HCT116 (cell line): Measurements from ENCODE around the gene GBF1. TPM values are rescaled to one million over a fixed set of nuclear protein-coding genes. Genes with fewer than 3 reads are reported as not detected.

Experiments
- ATAC-seq: fragments of 200-7000 bp; cut with Tn5 transposase; 2 replicates; pipeline ENCODE4 v1.9.1; 2020; ENCODE audit warnings: mild to moderate bottlenecking, moderate library complexity
- BruUV-seq: library from RNA; stranded (reverse); fragments of 400-500 nt; replicated peaks from 2 replicates; lab custom pipeline; 2021; lab: Mats Ljungman, UMichigan
- CTCF ChIA-PET: fragments of 300-600 bp; sonication (Branson Sonifier 250); formaldehyde crosslinking; loops from one replicate; lab custom pipeline; 2021; ENCODE audit warnings: antibody characterized with exemption; lab: Charles Lee
- POLR2A ChIA-PET: fragments of 300-600, 350-600 bp; sonication (Branson Sonifier 250); formaldehyde crosslinking; loops from one replicate; lab custom pipeline; 2021; ENCODE audit warnings: antibody characterized with exemption; lab: Charles Lee
- RAD21 ChIA-PET, 2 experiments: fragments of 300-600 bp; sonication (Branson Sonifier 250); formaldehyde crosslinking; loops; one replicate each; lab custom pipeline; 2023; ENCODE audit warnings: low total read pairs in 2 of 2; ENCODE audit not compliant: uncharacterized antibody in 2 of 2, unreplicated experiment in 2 of 2, low non-redundant PET in 1 of 2; lab: Charles Lee
- DNase-seq: peaks from one replicate; pipeline ENCODE4 v3.0.0-alpha.2; 2010; ENCODE audit warnings: low read depth, low spot score
- H2AFZ ChIP-seq: fragments of 200-600 bp; shearing (Covaris generic), sonication (generic); 2 replicates; pipeline ENCODE4 v1.6.1; 2017; ENCODE audit warnings: low read depth, mixed run types, mixed read lengths, antibody characterized with exemption, low read length; ENCODE audit not compliant: poor library complexity, severe bottlenecking
- H3K27ac ChIP-seq: 2 replicates; pipeline ENCODE4 v1.5.1; 2012; ENCODE audit warnings: low read depth, low read length
- H3K27me3 ChIP-seq: fragments of 200-600 bp; sonication (generic); 2 replicates; pipeline ENCODE4 v1.6.1; 2016; ENCODE audit warnings: mixed run types, low read length, mixed read lengths; ENCODE audit not compliant: insufficient read depth
- H3K36me3 ChIP-seq, 2 experiments: fragments of 200-500 bp in 1 of 2; fragments of 200-600 bp in 1 of 2; sonication (Bioruptor generic) in 1 of 2; sonication (generic) in 1 of 2; 2 replicates each; pipeline versions ENCODE4 v1.5.1 to v1.6.1; 2014 to 2016; ENCODE audit warnings: low read length in 2 of 2, inconsistent platforms in 1 of 2, mixed read lengths in 1 of 2, mixed run types in 1 of 2; ENCODE audit not compliant: insufficient read depth in 2 of 2, control insufficient read depth in 1 of 2
- H3K4me1 ChIP-seq, 2 experiments: fragments of 200-600 bp in 1 of 2; sonication (generic) in 1 of 2; 2 replicates each; pipeline versions ENCODE4 v1.5.1 to v1.6.1; 2012 to 2017; ENCODE audit warnings: low read length in 2 of 2, inconsistent platforms in 1 of 2, mild to moderate bottlenecking in 1 of 2, mixed read lengths in 1 of 2, mixed run types in 1 of 2, moderate library complexity in 1 of 2; ENCODE audit not compliant: insufficient read depth in 2 of 2, control insufficient read depth in 1 of 2
- H3K4me2 ChIP-seq: fragments of 200-600 bp; sonication (generic); 2 replicates; pipeline ENCODE4 v1.6.1; 2017; ENCODE audit warnings: mixed run types, low read length, mixed read lengths
- H3K4me3 ChIP-seq, 2 experiments: fragments of 200-600 bp in 1 of 2; sonication (generic) in 1 of 2; replicated peaks in 1 of 2; 2 replicates each; pipeline ENCODE4 v1.5.1; 2011 to 2016; ENCODE audit warnings: low read length in 2 of 2, control low read depth in 1 of 2, low read depth in 1 of 2, mild to moderate bottlenecking in 1 of 2, mixed read lengths in 1 of 2, mixed run types in 1 of 2
- H3K79me2 ChIP-seq: fragments of 200-600 bp; sonication (generic); 2 replicates; pipeline ENCODE4 v1.6.1; 2017; ENCODE audit warnings: mild to moderate bottlenecking, mixed run types, low read length, moderate library complexity, mixed read lengths; ENCODE audit not compliant: insufficient read depth
- H3K9ac ChIP-seq: fragments of 200-600 bp; sonication (generic); 2 replicates; pipeline ENCODE4 v1.6.1; 2016; ENCODE audit warnings: low read length, mixed read lengths
- H3K9me2 ChIP-seq: fragments of 200-600 bp; sonication (generic), shearing (Covaris generic); 2 replicates; pipeline ENCODE4 v1.6.1; 2017; ENCODE audit warnings: mixed run types, mild to moderate bottlenecking, moderate library complexity; ENCODE audit not compliant: insufficient read depth
- H3K9me3 ChIP-seq, 2 experiments: fragments of 200-500 bp in 1 of 2; fragments of 200-600 bp in 1 of 2; sonication (Bioruptor generic) in 1 of 2; sonication (generic) in 1 of 2; 2 replicates each; pipeline ENCODE4 v1.6.1; 2014 to 2017; ENCODE audit warnings: low read length in 2 of 2, mixed read lengths in 2 of 2, inconsistent platforms in 1 of 2, low read depth in 1 of 2, mild to moderate bottlenecking in 1 of 2, mixed run types in 1 of 2, moderate library complexity in 1 of 2; ENCODE audit not compliant: control insufficient read depth in 1 of 2, insufficient read depth in 1 of 2
- H4K20me1 ChIP-seq: fragments of 200-600 bp; sonication (generic), shearing (Covaris generic); 2 replicates; pipeline ENCODE4 v1.6.1; 2017; ENCODE audit warnings: mixed run types, mild to moderate bottlenecking, moderate library complexity; ENCODE audit not compliant: insufficient read depth
- CEBPB ChIP-seq: IDR thresholded peaks from 2 replicates; pipeline ENCODE4 v1.6.1; 2012; ENCODE audit warnings: low read depth
- EZH2 ChIP-seq: fragments of 200-600 bp; sonication (generic); IDR thresholded peaks from 2 replicates; pipeline ENCODE4 v1.6.1; 2017; ENCODE audit warnings: antibody characterized with exemption, mixed run types
- EZH2phosphoT487 ChIP-seq: fragments of 200-600 bp; IDR thresholded peaks from 2 replicates; pipeline ENCODE4 v1.6.1; 2018; ENCODE audit warnings: antibody characterized with exemption, borderline replicate concordance
- FOSL1 ChIP-seq: IDR thresholded peaks from 2 replicates; pipeline ENCODE4 v1.6.1; 2012; ENCODE audit warnings: low read depth
- JUND ChIP-seq: IDR thresholded peaks from 2 replicates; pipeline ENCODE4 v1.6.1; 2012
- POLR2A ChIP-seq: IDR thresholded peaks from 2 replicates; pipeline ENCODE4 v1.7.0; 2011; ENCODE audit warnings: borderline replicate concordance; ENCODE audit not compliant: insufficient read depth, insufficient read length; ENCODE audit errors: extremely low read depth
- POLR2AphosphoS5 ChIP-seq: IDR thresholded peaks from 2 replicates; pipeline ENCODE4 v1.6.1; 2011; ENCODE audit warnings: mild to moderate bottlenecking, low read depth, low read length, moderate library complexity
- RAD21 ChIP-seq: IDR thresholded peaks from 2 replicates; pipeline ENCODE4 v1.6.1; 2012; ENCODE audit warnings: low read depth, mild to moderate bottlenecking
- SIN3A ChIP-seq: IDR thresholded peaks from 2 replicates; pipeline ENCODE4 v1.6.1; 2012; ENCODE audit warnings: low read depth
- SRF ChIP-seq: IDR thresholded peaks from 2 replicates; pipeline ENCODE4 v1.6.1; 2012; ENCODE audit warnings: low read depth
- TCF7L2 ChIP-seq: IDR thresholded peaks from 2 replicates; pipeline ENCODE4 v1.7.0; 2011; ENCODE audit warnings: borderline replicate concordance, inconsistent platforms; ENCODE audit not compliant: insufficient read depth, insufficient read length; ENCODE audit errors: extremely low read depth
- YY1 ChIP-seq: IDR thresholded peaks from 2 replicates; pipeline ENCODE4 v1.6.1; 2011; ENCODE audit warnings: low read length, low read depth, moderate library complexity, mild to moderate bottlenecking; ENCODE audit not compliant: insufficient replicate concordance; ENCODE audit errors: extremely low read depth
- ZFX ChIP-seq: fragments of 450-650 bp; IDR thresholded peaks from 2 replicates; pipeline ENCODE4 v1.6.1; 2017
- ZNF274 ChIP-seq: fragments of 200-500 bp; sonication (Bioruptor generic); IDR thresholded peaks from 2 replicates; pipeline ENCODE4 v1.6.1; 2014; ENCODE audit warnings: mild to moderate bottlenecking, low read depth, low read length, inconsistent platforms
- intact Hi-C: fragments of 100-400 bp; cut with micrococcal nuclease; formaldehyde crosslinking; loops from 2 replicates; pipeline ENCODE4 v1.10.0; 2022
- total RNA-seq: library from RNA; stranded (reverse); gene quantifications from one replicate; pipeline ENCODE4 v1.2.1, GENCODE V29; 2021; ENCODE audit not compliant: unreplicated experiment
- TF ChIP-seq, protein P1 (sequence below): IDR thresholded peaks from 2 replicates; pipeline ENCODE4 v1.6.1; 2012
- TF ChIP-seq, protein P2 (sequence below), 3 experiments: fragments of 200-600 bp in 1 of 3; sonication (generic) in 1 of 3; IDR thresholded peaks in 2 of 3; conservative IDR thresholded peaks in 1 of 3; 2 replicates each; pipeline ENCODE4 v1.5.1; 2012 to 2017; ENCODE audit warnings: low read depth in 2 of 3, low read length in 2 of 3, antibody characterized with exemption in 1 of 3, borderline replicate concordance in 1 of 3, control low read depth in 1 of 3, mild to moderate bottlenecking in 1 of 3, mixed read lengths in 1 of 3, mixed run types in 1 of 3, moderate library complexity in 1 of 3; ENCODE audit not compliant: insufficient read depth in 1 of 3
- TF ChIP-seq, protein P3 (sequence below): IDR thresholded peaks from 2 replicates; pipeline ENCODE4 v1.6.1; 2011; ENCODE audit warnings: mild to moderate bottlenecking, low read length, moderate library complexity; ENCODE audit not compliant: insufficient replicate concordance; ENCODE audit errors: extremely low read depth
- TF ChIP-seq, protein P4 (sequence below): IDR thresholded peaks from 2 replicates; pipeline ENCODE4 v1.6.1; 2012

The GBF1 gene
- total RNA-seq, 1 experiment from 2014 or later = 58.9 TPM

DNA sequence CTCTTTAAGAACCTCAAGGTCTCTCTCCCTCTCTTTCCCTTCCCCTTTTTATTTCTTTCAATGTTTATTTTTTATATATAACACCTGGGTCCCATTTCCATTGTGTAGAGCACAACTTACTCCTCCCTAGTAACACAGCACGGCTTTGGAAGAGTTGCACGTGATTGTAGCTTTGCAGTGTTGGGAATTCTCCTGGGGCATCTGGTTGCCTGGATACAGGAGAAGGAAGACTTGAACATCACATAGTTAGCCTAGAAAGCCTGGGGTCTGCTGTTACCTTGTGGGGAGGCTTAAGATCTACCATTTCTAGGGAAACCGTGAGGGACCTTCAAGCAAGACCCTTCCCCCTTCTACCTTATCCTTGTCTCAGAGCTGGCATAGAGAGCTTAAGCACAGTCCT lies 109.1 kb downstream of the GBF1 start:
- ChIA-PET RAD21 (interaction anchor here in 1 of 2 experiments (6.6 kb wide), 1 partner anchor 124 kb away, joined by 57 read pairs; no protein-coding TSS in a partner anchor), CTCF (interaction anchor here (15.1 kb wide), 1 partner anchor 124 kb away, joined by 625 read pairs; the partner anchor contains the start of gene ELOVL3), POLR2A (no interaction called here)
- DNase-seq = no peak
- TF ChIP-seq, protein P1, sequence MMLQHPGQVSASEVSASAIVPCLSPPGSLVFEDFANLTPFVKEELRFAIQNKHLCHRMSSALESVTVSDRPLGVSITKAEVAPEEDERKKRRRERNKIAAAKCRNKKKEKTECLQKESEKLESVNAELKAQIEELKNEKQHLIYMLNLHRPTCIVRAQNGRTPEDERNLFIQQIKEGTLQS = no peak
- no peak for TF ChIP-seq FOSL1
- no peak for TF ChIP-seq SIN3A
- TF ChIP-seq YY1 = no peak
- TF ChIP-seq, protein P2, sequence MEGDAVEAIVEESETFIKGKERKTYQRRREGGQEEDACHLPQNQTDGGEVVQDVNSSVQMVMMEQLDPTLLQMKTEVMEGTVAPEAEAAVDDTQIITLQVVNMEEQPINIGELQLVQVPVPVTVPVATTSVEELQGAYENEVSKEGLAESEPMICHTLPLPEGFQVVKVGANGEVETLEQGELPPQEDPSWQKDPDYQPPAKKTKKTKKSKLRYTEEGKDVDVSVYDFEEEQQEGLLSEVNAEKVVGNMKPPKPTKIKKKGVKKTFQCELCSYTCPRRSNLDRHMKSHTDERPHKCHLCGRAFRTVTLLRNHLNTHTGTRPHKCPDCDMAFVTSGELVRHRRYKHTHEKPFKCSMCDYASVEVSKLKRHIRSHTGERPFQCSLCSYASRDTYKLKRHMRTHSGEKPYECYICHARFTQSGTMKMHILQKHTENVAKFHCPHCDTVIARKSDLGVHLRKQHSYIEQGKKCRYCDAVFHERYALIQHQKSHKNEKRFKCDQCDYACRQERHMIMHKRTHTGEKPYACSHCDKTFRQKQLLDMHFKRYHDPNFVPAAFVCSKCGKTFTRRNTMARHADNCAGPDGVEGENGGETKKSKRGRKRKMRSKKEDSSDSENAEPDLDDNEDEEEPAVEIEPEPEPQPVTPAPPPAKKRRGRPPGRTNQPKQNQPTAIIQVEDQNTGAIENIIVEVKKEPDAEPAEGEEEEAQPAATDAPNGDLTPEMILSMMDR (IDR thresholded peaks at IDR 0.05 in 2 of 3, conservative IDR thresholded peaks at IDR 0.05 in 1 of 3; ENCODE audit: borderline replicate concordance in 1 of 3, insufficient read depth in 1 of 3, low read depth in 2 of 3, low read length in 2 of 3) = no peak
- TF ChIP-seq RAD21 = no peak
- no peak for TF ChIP-seq SRF
- TF ChIP-seq POLR2A = no peak
- no peak for TF ChIP-seq EZH2phosphoT487
- TF ChIP-seq, protein P3, sequence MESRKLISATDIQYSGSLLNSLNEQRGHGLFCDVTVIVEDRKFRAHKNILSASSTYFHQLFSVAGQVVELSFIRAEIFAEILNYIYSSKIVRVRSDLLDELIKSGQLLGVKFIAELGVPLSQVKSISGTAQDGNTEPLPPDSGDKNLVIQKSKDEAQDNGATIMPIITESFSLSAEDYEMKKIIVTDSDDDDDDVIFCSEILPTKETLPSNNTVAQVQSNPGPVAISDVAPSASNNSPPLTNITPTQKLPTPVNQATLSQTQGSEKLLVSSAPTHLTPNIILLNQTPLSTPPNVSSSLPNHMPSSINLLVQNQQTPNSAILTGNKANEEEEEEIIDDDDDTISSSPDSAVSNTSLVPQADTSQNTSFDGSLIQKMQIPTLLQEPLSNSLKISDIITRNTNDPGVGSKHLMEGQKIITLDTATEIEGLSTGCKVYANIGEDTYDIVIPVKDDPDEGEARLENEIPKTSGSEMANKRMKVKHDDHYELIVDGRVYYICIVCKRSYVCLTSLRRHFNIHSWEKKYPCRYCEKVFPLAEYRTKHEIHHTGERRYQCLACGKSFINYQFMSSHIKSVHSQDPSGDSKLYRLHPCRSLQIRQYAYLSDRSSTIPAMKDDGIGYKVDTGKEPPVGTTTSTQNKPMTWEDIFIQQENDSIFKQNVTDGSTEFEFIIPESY = no peak
- TF ChIP-seq TCF7L2 = no peak
- TF ChIP-seq, protein P4, sequence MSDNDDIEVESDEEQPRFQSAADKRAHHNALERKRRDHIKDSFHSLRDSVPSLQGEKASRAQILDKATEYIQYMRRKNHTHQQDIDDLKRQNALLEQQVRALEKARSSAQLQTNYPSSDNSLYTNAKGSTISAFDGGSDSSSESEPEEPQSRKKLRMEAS = no peak
- no peak for TF ChIP-seq ZFX
- TF ChIP-seq ZNF274 = no peak
- no peak for TF ChIP-seq EZH2
- TF ChIP-seq JUND = no peak
- TF ChIP-seq POLR2AphosphoS5 = no peak
- TF ChIP-seq CEBPB = no peak
- no peak overlapping the region for H3K27ac ChIP-seq
- H3K27me3 ChIP-seq = no peaks in the 10 kb centered on the region
- peaks cover 21 to 42% of the 10 kb centered on the region in 2 experiments for H3K36me3 ChIP-seq
- H3K9me2 ChIP-seq = no peaks in the 10 kb centered on the region
- H4K20me1 ChIP-seq = no peaks in the 10 kb centered on the region
- no peaks in the 10 kb centered on the region for H3K4me1 ChIP-seq
- no TSS peak for BruUV-seq
- no peak overlapping the region for H2AFZ ChIP-seq
- no peak for ATAC-seq
- H3K4me3 ChIP-seq = no peak overlapping the region
- intact Hi-C loops = no loop called here
- H3K9me3 ChIP-seq = no peaks in the 10 kb centered on the region
- H3K79me2 ChIP-seq = no peaks in the 10 kb centered on the region
- no peak overlapping the region for H3K9ac ChIP-seq
- H3K4me2 ChIP-seq = no peak overlapping the region
